MCF 10A (cell line): ENCODE results near the gene CSNK1A1L. TPM values are rescaled to one million over a fixed set of nuclear protein-coding genes. Genes with fewer than 3 reads are reported as not detected.

Experiments used
- BruUV-seq: library from RNA; stranded (reverse); fragments of 400-500 nt; replicated peaks from 2 replicates; lab custom pipeline; 2021; lab: Mats Ljungman, UMichigan
- CTCF ChIA-PET: fragments of 300-600 bp; sonication (Branson Sonifier 250); formaldehyde crosslinking; extraction: SDS; loops from one replicate; lab custom pipeline; 2021; ENCODE audit warnings: antibody characterized with exemption, inconsistent platforms; lab: Yijun Ruan, JAX
- POLR2A ChIA-PET: fragments of 300-600, 350-650 bp; sonication (Branson Sonifier 250); formaldehyde crosslinking; extraction: SDS; loops from one replicate; lab custom pipeline; 2020; ENCODE audit warnings: antibody characterized with exemption, inconsistent platforms; lab: Yijun Ruan, JAX
- DNase-seq: peaks from one replicate; pipeline ENCODE4 v3.0.0-alpha.2; 2018; ENCODE audit not compliant: unreplicated experiment
- H3K27ac Mint-ChIP-seq: one replicate; pipeline ENCODE4 v1.8.0; 2022; ENCODE audit warnings: mild to moderate bottlenecking, low read depth, mixed read lengths; ENCODE audit not compliant: unreplicated experiment
- H3K27me3 Mint-ChIP-seq: one replicate; pipeline ENCODE4 v1.8.0; 2022; ENCODE audit warnings: mixed read lengths; ENCODE audit not compliant: insufficient read depth, unreplicated experiment
- H3K36me3 Mint-ChIP-seq: one replicate; pipeline ENCODE4 v1.8.0; 2022; ENCODE audit warnings: mild to moderate bottlenecking, moderate library complexity, mixed read lengths; ENCODE audit not compliant: insufficient read depth, unreplicated experiment
- H3K4me1 Mint-ChIP-seq: one replicate; pipeline ENCODE4 v1.8.0; 2022; ENCODE audit warnings: mixed read lengths; ENCODE audit not compliant: insufficient read depth, unreplicated experiment
- H3K4me3 Mint-ChIP-seq: one replicate; pipeline ENCODE4 v1.8.0; 2022; ENCODE audit warnings: mild to moderate bottlenecking, moderate library complexity, mixed read lengths; ENCODE audit not compliant: unreplicated experiment
- H3K9me3 Mint-ChIP-seq: one replicate; pipeline ENCODE4 v1.8.0; 2022; ENCODE audit warnings: mixed read lengths; ENCODE audit not compliant: unreplicated experiment
- intact Hi-C: fragments of 100-400 bp; cut with micrococcal nuclease; formaldehyde crosslinking; loops from 2 replicates; pipeline ENCODE4 v1.14.1; 2022
- total RNA-seq: library from RNA; stranded (reverse); gene quantifications from 2 replicates; pipeline ENCODE4 v1.2.3, GENCODE V29; 2022
- TF ChIP-seq, protein P1 (sequence below): fragments of 200-600 bp; IDR thresholded peaks from one replicate; pipeline ENCODE4 v1.8.0; 2022; ENCODE audit warnings: antibody characterized with exemption, mild to moderate bottlenecking; ENCODE audit not compliant: unreplicated experiment

CSNK1A1L gene
- total RNA-seq, 1 experiment from 2014 or later = not detected

DNA sequence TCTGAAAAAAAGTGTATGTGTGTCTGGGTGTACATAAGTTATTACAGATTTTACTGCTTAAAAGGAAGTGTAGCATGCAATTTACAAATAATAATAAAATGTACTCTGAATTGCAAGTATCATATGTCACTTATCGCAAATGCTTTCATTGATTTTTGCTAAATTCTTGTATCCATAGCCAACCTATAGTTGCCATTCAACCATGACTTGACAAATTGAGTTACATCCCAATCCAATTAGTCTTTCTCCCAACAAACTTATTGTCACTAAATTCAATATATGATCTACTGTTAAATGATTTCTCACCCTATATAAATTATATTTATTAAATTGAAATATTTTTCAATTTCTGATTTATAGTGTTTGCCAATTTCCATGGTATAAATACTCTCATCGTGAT is 28.6 kb downstream of the CSNK1A1L start:
- Mint-ChIP-seq H3K4me3 (no peak overlapping the region), H3K9me3 (no peaks in the 10 kb centered on the region), H3K36me3 (no peaks in the 10 kb centered on the region), H3K27me3 (no peaks in the 10 kb centered on the region), H3K4me1 (no peaks in the 10 kb centered on the region), H3K27ac (no peak overlapping the region)
- ChIA-PET POLR2A (no interaction called here), CTCF (interaction anchor here (0.7 to 4.1 kb wide), 4 partner anchors 8 to 1505 kb away, joined by 3 to 26 read pairs (median 4); no protein-coding TSS in a partner anchor)
- no TSS peak for BruUV-seq
- TF ChIP-seq, protein P1, sequence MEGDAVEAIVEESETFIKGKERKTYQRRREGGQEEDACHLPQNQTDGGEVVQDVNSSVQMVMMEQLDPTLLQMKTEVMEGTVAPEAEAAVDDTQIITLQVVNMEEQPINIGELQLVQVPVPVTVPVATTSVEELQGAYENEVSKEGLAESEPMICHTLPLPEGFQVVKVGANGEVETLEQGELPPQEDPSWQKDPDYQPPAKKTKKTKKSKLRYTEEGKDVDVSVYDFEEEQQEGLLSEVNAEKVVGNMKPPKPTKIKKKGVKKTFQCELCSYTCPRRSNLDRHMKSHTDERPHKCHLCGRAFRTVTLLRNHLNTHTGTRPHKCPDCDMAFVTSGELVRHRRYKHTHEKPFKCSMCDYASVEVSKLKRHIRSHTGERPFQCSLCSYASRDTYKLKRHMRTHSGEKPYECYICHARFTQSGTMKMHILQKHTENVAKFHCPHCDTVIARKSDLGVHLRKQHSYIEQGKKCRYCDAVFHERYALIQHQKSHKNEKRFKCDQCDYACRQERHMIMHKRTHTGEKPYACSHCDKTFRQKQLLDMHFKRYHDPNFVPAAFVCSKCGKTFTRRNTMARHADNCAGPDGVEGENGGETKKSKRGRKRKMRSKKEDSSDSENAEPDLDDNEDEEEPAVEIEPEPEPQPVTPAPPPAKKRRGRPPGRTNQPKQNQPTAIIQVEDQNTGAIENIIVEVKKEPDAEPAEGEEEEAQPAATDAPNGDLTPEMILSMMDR = no peak
- DNase-seq = no peak
- intact Hi-C loops = loop anchor here (10.0 kb wide), 1 partner anchor 1508 kb away; no protein-coding TSS in a partner anchor

DNA sequence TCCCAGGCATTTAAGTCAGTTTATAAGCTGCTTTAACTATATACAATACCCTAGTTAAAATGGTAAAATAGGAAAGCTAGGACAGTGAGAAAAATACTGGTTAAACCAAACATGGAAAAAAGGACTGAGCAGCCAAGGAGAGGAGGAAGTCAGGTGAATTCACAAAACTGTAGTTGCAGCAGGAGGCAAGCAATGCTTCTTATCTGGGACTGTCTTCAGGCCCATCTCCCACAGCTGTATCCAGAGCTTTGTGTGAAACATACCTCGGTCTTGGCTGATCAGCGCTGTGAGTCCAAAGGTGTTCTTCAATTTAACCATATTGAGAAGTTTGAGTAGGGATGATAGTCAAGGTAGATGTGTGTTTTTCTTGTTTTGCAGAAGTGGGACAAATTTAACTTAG is 30.3 kb downstream of the CSNK1A1L start:
- no peak overlapping the region for H3K4me3 Mint-ChIP-seq
- H3K36me3 Mint-ChIP-seq = no peaks in the 10 kb centered on the region
- ChIA-PET POLR2A (interaction anchor here (0.6 kb wide), 1 partner anchor 530 kb away, joined by 3 read pairs; no protein-coding TSS in a partner anchor), CTCF (interaction anchor here (0.6 to 4.1 kb wide), 17 partner anchors 8 to 1978 kb away, joined by 3 to 26 read pairs (median 4); no protein-coding TSS in a partner anchor)
- no peak for DNase-seq
- H3K9me3 Mint-ChIP-seq = no peaks in the 10 kb centered on the region
- H3K27ac Mint-ChIP-seq = no peak overlapping the region
- no peaks in the 10 kb centered on the region for H3K4me1 Mint-ChIP-seq
- intact Hi-C loops = loop anchor here (2.0 to 10.0 kb wide), 2 partner anchors 34 to 1510 kb away; no protein-coding TSS in a partner anchor
- no TSS peak for BruUV-seq
- H3K27me3 Mint-ChIP-seq = no peaks in the 10 kb centered on the region
- TF ChIP-seq, protein P1 = no peak

DNA sequence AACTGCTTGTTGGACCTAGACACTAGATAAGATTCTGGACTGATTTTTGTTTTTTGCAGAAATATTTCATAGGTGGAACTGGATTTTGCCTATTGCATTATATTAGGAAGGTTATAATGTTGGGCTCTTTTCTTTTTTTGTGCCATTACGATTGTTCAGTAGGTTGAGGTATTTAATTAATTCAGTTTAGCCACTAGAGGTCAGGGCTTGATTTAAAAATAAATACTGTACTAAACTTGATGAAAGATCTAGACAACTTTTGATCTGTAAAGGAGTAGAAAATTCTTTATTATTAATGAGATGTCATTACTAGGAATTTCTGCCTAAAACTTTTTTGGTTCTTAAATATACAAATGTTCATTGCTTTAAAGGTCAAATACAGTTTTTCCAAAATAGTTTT is 30.8 kb downstream of the CSNK1A1L start:
- DNase-seq = peak; percentile 49
- no peaks in the 10 kb centered on the region for H3K9me3 Mint-ChIP-seq
- H3K4me3 Mint-ChIP-seq = no peak overlapping the region
- no TSS peak for BruUV-seq
- H3K4me1 Mint-ChIP-seq = no peaks in the 10 kb centered on the region
- POLR2A ChIA-PET = interaction anchor here (0.6 to 0.8 kb wide), 2 partner anchors 530 to 850 kb away, joined by 3 to 4 read pairs; no protein-coding TSS in a partner anchor
- H3K27ac Mint-ChIP-seq = no peak overlapping the region
- H3K27me3 Mint-ChIP-seq = no peaks in the 10 kb centered on the region
- CTCF ChIA-PET = interaction anchor here (0.6 to 4.1 kb wide), 17 partner anchors 9 to 1978 kb away, joined by 3 to 26 read pairs (median 4); no protein-coding TSS in a partner anchor
- TF ChIP-seq, protein P1 = peak; percentile 43
- intact Hi-C loops = loop anchor here (1.0 to 10.0 kb wide), 5 partner anchors 34 to 1798 kb away; no protein-coding TSS in a partner anchor
- no peaks in the 10 kb centered on the region for H3K36me3 Mint-ChIP-seq

DNA sequence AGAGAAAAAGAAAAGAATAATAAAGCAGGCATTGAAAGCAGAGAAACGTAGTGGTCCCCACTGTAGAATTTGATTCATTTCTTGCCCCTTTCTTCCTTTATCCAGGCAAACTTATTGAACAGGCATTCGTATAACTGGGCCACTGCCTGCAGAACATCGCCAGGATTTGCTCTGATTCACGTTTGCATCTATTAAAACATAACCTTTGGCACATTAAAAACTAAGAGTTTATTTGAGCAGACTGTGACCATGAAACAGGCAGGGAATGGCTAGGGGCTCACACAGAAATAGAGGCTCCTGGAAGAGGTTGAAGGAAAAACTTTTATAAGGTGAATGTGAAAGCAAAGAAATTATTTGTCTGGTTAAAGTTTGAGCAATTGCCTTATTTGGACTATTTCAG is 33.4 kb downstream of the CSNK1A1L start:
- Mint-ChIP-seq H3K27ac (no peak overlapping the region), H3K9me3 (no peaks in the 10 kb centered on the region), H3K4me1 (no peaks in the 10 kb centered on the region), H3K36me3 (no peaks in the 10 kb centered on the region), H3K27me3 (no peaks in the 10 kb centered on the region), H3K4me3 (no peak overlapping the region)
- no TSS peak for BruUV-seq
- CTCF ChIA-PET = no interaction called here
- intact Hi-C loops = loop anchor here (5.0 to 10.0 kb wide), 2 partner anchors 1513 to 1800 kb away; no protein-coding TSS in a partner anchor
- POLR2A ChIA-PET = no interaction called here
- DNase-seq = no peak
- TF ChIP-seq, protein P1 = no peak
